ENCODE measurements around the gene TMEM260. TPM values are rescaled to one million over a fixed set of nuclear protein-coding genes. Genes with fewer than 3 reads are reported as not detected.

Gene TMEM260
- total and polyA plus RNA-seq, 2 donors (not counting 1 experiment from before 2014, with no cell fraction given) = 14.3 to 19.3 TPM

GRCh38 chr14:56569174-56569573 is 10.4 kb upstream of the TMEM260 start:
- H3K4me3 ChIP-seq (replicated peaks in 1 of 4; ENCODE audit: control extremely low read depth in 1 of 4, insufficient read depth in 1 of 4, low read depth in 3 of 4, low read length in 4 of 4) = no peak overlapping the region
- H3K79me2 ChIP-seq (ENCODE audit: control insufficient read depth, insufficient read depth, low read length) = no peaks in the 10 kb centered on the region

GRCh38 chr14:56570295-56570694 is 9.3 kb upstream of the TMEM260 start:
- Histone ChIP-seq H3K9ac (ENCODE audit: insufficient read depth, low read length) (no peak overlapping the region), H3K79me2 (ENCODE audit: control insufficient read depth, insufficient read depth, low read length) (no peaks in the 10 kb centered on the region), H4K20me1 (ENCODE audit: control insufficient read depth, extremely low read depth, insufficient read depth, low read length) (no peaks in the 10 kb centered on the region), H3K36me3 (ENCODE audit: control insufficient read depth, insufficient read depth, low read length) (no peaks in the 10 kb centered on the region), H3K27ac (ENCODE audit: insufficient read depth, low read length) (no peak overlapping the region), H3K27me3 (ENCODE audit: control insufficient read depth, insufficient read depth, low read length) (no peaks in the 10 kb centered on the region), H3K4me1 (ENCODE audit: control insufficient read depth, extremely low read depth, insufficient read depth, low read length) (no peaks in the 10 kb centered on the region), H2AFZ (ENCODE audit: low read length) (no peak overlapping the region), H3K4me3 (replicated peaks in 1 of 4; ENCODE audit: control extremely low read depth in 1 of 4, insufficient read depth in 1 of 4, low read depth in 3 of 4, low read length in 4 of 4) (no peak overlapping the region), H3K4me2 (ENCODE audit: extremely low read depth, insufficient read depth, low read length) (no peak overlapping the region), H3K9me3 (ENCODE audit: control insufficient read depth, insufficient read depth, low read depth, low read length) (no peaks in the 10 kb centered on the region)
- DNase-seq (ENCODE audit: low read depth in 2 of 2) = no peak
- TF ChIP-seq CTCF (conservative IDR thresholded peaks at IDR 0.05 in 1 of 2, IDR thresholded peaks at IDR 0.05 in 1 of 2; ENCODE audit: low read depth in 1 of 2, low read length in 2 of 2) (no peak), EZH2 (IDR thresholded peaks at IDR 0.05; ENCODE audit: low read length, missing control alignments) (no peak)

More at GRCh38 chr14:56569174-56569573, 10.4 kb upstream of the TMEM260 start:
- H3K27me3 ChIP-seq (ENCODE audit: control insufficient read depth, insufficient read depth, low read length) = no peaks in the 10 kb centered on the region
- TF ChIP-seq CTCF (conservative IDR thresholded peaks at IDR 0.05 in 1 of 2, IDR thresholded peaks at IDR 0.05 in 1 of 2; ENCODE audit: low read depth in 1 of 2, low read length in 2 of 2) = no peak
- TF ChIP-seq EZH2 (IDR thresholded peaks at IDR 0.05; ENCODE audit: low read length, missing control alignments) = no peak
- DNase-seq (ENCODE audit: low read depth in 2 of 2) = no peak
- H2AFZ ChIP-seq (ENCODE audit: low read length) = no peak overlapping the region
- no peak overlapping the region for H3K27ac ChIP-seq (ENCODE audit: insufficient read depth, low read length)
- H3K36me3 ChIP-seq (ENCODE audit: control insufficient read depth, insufficient read depth, low read length) = no peaks in the 10 kb centered on the region
- no peaks in the 10 kb centered on the region for H4K20me1 ChIP-seq (ENCODE audit: control insufficient read depth, extremely low read depth, insufficient read depth, low read length)
- H3K4me2 ChIP-seq (ENCODE audit: extremely low read depth, insufficient read depth, low read length) = no peak overlapping the region
- H3K4me1 ChIP-seq (ENCODE audit: control insufficient read depth, extremely low read depth, insufficient read depth, low read length) = no peaks in the 10 kb centered on the region
- H3K9ac ChIP-seq (ENCODE audit: insufficient read depth, low read length) = no peak overlapping the region
- H3K9me3 ChIP-seq (ENCODE audit: control insufficient read depth, insufficient read depth, low read depth, low read length) = no peaks in the 10 kb centered on the region

GRCh38 chr14:56580221-56580711 is 668 bp downstream of the TMEM260 start:
- Histone ChIP-seq H2AFZ (ENCODE audit: low read length) (peak overlapping the region; percentile 99), H3K36me3 (ENCODE audit: control insufficient read depth, insufficient read depth, low read length) (no peaks in the 10 kb centered on the region), H3K4me1 (ENCODE audit: control insufficient read depth, extremely low read depth, insufficient read depth, low read length) (peaks cover 4% of the 10 kb centered on the region), H3K4me3 (replicated peaks in 1 of 4; ENCODE audit: control extremely low read depth in 1 of 4, insufficient read depth in 1 of 4, low read depth in 3 of 4, low read length in 4 of 4) (peak overlapping the region; percentile 88 to 98 (median 96)), H3K79me2 (ENCODE audit: control insufficient read depth, insufficient read depth, low read length) (peaks cover 20% of the 10 kb centered on the region), H3K27ac (ENCODE audit: insufficient read depth, low read length) (peak overlapping the region; percentile 93), H4K20me1 (ENCODE audit: control insufficient read depth, extremely low read depth, insufficient read depth, low read length) (no peaks in the 10 kb centered on the region), H3K27me3 (ENCODE audit: control insufficient read depth, insufficient read depth, low read length) (no peaks in the 10 kb centered on the region), H3K9me3 (ENCODE audit: control insufficient read depth, insufficient read depth, low read depth, low read length) (no peaks in the 10 kb centered on the region), H3K4me2 (ENCODE audit: extremely low read depth, insufficient read depth, low read length) (peak overlapping the region; percentile 94), H3K9ac (ENCODE audit: insufficient read depth, low read length) (peak overlapping the region; percentile 93)
- DNase-seq (ENCODE audit: low read depth in 2 of 2) = peak in 1 of 2 donors; percentile 21
- TF ChIP-seq CTCF (conservative IDR thresholded peaks at IDR 0.05 in 1 of 2, IDR thresholded peaks at IDR 0.05 in 1 of 2; ENCODE audit: low read depth in 1 of 2, low read length in 2 of 2) = no peak
- TF ChIP-seq EZH2 (IDR thresholded peaks at IDR 0.05; ENCODE audit: low read length, missing control alignments) = no peak
